Measurements from ENCODE around the gene NKD1.

GRCh38 chr16:50629334-50629733 lies 81.1 kb downstream of the NKD1 start:
- TF ChIP-seq POLR2A (IDR thresholded peaks at IDR 0.05) (no peak), CTCF (IDR thresholded peaks at IDR 0.05) (no peak)

All from vagina (tissue), 2 donors.